GM19035 (cell line): Measurements from ENCODE around the gene OR5J2.
"Not testable (repeated sequence)": the region's sequence is repeated elsewhere in the genome, so short reads cannot be mapped to it uniquely, and the experiment has no call there.

Experiments
- ATAC-seq: cut with Tn5 transposase; IDR thresholded peaks from one replicate; pipeline ENCODE4 v1.9.1; 2021; ENCODE audit not compliant: unreplicated experiment

The OR5J2 gene

DNA sequence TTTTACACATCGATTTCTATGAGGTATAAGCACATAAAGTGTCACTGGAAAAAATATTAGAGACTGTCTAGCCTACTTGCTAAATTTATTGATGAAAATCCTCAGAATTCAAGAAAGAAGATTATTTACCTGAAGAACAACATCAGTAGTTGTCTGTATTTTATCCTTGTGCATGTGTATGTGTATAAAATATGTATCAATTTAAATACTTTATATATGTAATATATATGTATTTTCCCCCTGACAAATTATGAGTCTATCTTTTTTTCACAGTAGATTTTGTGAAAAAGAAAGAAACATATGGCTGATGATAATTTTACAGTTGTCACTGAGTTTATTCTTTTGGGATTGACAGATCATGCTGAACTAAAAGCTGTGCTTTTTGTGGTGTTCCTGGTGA, at the start of gene OR5J2:
Gene OR5J2 (plus strand): TSS at position 301 of the 400 bp plus-strand sequence. CDS start 0 bp downstream, at position 301.
- no peak for ATAC-seq

DNA sequence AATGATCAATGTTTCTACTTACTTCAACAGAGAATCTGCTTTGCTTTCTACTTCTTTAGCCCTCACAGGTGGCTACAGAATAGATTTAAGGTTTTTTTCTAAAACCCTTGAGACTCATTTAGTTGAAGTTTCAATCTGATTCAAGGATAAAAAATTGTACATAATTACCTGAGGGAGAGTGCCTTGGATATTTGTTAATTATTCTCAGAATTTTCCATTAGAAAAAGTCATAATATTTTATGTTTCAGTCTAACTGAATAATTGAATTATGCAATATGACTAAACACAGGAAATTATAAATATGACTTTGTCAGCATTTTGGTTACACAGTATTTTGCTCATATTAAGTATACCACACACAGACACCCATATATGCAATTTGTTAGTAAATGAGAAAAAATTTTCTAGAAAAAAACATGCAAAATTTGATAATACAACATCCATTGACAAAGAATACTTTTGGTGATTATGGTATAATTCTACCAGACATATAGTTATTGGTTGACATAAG, 36.2 kb upstream of the OR5J2 start, which contains the start of gene OR8J3:
Gene OR8J3 (minus strand): TSS at position 51 of the 511 bp plus-strand sequence. CDS start 2,483 bp downstream, outside the sequence.
- ATAC-seq: no peak

DNA sequence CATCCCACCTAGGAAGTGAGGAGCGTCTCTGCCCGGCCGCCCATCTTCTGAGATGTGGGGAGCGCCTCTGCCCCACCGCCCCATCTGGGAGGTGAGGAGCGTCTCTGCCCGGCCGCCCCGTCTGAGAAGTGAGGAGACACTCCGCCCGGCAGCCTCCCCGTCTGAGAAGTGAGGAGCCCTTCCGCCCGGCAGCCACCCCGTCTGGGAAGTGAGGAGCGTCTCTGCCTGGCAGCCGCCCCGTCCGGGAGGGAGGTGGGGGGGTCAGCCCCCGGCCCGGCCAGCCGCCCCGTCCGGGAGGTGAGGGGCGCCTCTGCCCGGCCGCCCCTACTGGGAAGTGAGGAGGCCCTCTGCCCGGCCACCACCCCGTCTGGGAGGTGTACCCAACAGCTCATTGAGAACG, 32.7 kb upstream of the OR5J2 start:
- ATAC-seq: not testable (repeated sequence)

DNA sequence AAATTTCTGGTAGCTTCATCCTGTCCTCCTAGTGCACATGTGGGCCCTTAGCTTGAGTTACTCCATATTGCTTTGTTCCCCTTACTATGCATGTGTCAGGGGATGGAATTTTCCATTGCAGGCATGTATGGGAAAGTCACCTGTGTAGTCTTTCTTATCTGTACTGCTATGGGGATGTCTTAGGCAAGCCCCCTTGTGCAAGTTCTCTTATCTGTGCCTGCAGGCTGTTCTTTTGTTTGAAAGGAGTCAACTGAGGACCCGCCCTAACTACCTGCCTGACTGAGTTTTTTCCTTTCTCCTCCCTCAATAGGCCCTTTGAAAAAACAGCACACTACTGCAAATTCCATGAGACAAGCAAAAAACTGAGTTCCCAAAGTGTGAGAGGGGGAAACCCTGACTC, 25.0 kb upstream of the OR5J2 start:
- ATAC-seq: no peak

DNA sequence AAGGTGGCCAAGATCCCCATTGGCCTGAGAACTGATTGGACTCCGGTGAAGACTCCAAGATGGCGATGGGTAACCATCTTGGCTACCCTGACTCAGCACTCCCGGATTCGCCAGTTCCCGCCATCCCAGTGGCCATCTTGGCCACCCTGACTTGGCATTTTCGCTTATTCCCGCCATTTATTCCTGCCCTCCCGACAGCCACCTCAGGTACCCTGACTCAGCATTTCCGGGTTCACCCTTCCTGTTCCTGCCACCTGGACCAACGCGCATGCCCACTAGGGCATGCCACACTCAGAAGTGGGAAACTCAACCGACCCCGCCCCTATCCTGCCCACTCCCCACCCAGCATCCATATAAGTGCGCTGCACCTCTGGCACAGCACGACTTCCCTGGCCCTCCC, 24.1 kb upstream of the OR5J2 start:
- no peak for ATAC-seq

DNA sequence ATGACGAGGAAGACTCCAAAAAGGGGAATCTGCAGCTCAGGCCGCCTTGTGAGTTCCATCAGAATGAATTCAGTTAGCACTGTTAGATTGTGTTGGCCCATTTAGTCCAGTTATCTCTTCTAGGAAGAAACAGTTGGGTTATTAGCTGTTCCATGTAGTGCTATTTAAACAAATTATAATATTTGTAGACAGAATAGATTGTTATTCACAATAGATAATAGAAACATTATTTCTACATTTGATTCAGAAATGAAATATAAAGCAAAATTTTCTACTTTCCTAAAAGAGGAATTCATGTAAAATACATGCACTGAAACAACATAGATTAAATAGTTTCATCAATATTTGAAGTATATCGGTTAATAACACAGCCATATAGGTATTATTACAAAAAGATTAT, 16.2 kb upstream of the OR5J2 start, which contains the start of gene OR8K5:
Gene OR8K5 (minus strand): TSS at position 101 of the 400 bp plus-strand sequence. CDS start 0 bp downstream, at position 101.
- no peak for ATAC-seq

DNA sequence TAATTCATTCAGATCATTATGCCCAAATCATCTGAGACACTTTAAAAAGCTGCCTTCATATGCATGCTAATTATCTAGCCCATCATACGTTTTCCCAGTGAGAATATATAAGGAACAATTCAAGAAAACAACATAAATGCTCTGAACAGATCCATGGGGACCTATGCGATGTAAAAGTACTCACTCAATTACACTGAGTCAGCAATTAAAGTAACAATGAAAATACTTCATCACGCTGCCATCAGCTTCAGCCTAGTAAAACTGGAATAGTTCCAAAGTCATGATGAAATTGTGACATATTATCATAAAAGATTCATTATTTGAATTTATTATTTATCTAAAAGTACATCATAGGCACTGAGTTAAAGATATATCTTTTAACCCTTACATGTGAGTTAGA, 12.6 kb upstream of the OR5J2 start:
- no peak for ATAC-seq

DNA sequence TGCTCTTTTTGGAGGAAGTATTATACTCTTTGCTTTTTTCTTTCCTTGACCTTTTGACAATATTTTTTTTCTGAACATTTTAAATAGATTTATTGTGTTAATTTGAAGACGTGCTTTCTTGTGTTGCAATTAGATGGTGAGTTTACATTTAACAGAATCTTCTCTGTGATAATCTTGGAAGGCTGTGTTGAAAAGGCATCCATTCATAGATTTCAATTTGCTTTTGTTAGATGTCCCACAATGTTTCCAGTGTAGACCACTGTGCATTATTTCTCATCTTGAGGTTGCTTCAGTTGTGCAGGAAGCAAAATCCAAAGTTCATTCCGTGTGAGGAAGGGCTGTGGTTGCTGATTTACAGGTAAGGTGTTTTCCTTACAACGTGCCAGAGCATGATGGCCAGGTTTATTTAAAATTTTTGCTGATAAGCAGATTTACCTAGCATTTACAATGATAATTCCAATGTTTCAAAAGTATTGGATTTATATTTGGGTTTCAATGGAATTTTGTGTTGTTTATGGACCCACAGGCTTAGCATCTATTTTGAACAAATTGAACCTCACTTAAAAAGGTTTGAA, 4.1 kb upstream of the OR5J2 start:
- ATAC-seq: no peak

DNA sequence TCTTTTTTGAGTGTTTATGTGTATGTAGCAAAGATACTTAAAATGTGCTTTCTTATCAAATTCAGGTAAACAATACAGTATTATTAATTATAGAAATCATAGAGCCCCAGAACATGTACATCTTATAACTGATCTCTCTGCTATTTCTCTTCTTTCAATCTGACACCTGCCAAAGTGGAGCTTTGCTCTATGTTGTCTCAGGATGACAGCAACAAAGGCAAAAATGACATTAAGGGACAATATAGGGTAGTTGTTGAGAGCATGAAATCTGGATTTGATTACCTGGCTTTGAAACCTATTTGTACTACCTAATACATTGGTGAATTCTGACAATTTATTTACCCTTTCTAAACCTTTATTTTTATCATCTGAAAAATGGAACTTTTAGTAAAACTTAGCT, 7.0 kb downstream of the OR5J2 start:
- no peak for ATAC-seq

DNA sequence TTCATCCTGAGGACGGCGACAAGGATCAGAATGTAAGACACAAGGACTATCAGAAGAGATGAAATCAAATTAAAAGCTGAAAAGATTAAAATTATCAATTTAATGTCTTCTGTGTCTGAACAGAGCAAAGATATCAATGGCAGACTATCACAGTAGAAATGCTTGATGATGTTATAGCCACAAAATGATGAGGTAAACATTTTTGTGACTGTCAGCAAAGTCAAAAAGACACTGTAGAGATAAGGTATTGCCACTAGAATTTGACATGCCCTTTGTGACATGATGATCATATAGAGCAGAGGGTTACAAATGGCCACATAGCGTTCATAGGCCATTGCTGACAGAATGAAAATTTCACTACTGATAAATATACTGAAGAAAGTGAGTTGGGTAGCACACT, 12.2 kb downstream of the OR5J2 start:
- no peak for ATAC-seq

DNA sequence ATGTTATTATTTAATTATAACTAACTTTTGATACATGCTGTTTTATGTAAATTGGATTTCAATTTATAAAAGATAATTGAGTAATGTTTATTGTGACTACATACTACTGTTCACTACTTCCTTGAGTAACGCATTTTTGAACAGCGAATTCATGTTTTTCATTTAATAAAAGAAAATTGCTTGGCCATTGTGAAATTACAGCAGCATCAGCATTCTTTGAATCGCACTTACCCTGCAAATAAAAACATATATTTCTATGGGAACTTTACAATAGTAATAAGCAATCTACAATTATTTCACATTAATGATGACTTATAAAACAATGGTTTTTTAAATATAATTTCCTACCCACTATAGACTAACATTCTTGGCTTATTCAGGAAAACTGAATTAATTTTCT, 20.3 kb downstream of the OR5J2 start:
- no peak for ATAC-seq

DNA sequence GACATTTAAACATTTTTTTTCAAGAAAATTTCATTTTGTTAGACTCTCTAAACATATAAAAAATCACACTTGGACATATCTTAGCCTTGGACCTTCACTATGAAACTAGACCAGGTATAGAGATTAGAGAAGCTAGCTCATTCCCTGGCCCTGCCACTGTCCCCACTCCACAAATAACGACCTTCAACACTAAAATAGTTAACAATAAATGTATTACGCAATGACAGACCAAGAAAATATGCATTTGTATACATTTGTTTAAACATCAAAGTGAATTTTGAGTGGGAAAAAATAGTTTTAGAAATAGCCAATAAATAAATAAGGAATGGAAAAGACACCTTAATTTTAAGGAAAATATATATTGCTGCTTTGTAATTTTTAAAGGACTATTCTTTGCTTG, 20.9 kb downstream of the OR5J2 start:
- no peak for ATAC-seq

DNA sequence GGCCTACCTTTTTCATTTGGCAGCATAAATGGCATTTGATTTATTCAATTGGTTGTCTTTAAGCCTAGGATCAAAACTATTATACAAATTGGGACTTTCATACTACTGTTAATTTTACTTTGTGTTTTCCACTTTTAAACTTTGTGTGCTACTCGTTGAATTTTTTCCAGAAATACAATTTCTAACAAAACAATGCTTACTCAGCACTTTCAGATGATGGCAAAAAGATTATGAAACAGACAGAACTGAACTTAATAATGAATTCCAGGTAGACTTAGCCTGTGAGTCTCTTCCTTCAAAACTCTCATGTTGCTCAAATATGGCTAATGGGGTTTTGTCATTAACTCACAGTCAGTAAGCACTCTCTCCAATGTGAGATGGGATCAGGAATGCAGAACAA, 31.4 kb downstream of the OR5J2 start:
- no peak for ATAC-seq

DNA sequence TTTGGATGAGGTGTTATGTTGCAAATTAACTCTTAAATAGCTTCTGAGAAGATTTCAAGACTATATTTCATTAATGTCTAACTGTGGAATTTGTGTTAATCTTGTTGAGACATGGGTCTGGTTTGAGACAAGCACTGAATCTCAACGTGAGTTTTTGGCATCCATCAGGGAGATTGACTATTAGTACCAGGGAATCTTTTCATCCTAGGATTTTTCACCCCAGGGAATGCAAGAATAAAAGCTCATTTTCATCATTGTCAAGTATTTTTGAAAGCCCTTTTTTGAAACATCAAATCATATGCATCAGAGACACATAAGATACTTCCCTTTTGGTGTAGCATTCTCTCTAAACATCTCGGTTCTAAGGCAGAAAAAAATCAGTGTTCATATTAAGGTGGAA, 38.1 kb downstream of the OR5J2 start:
- ATAC-seq: no peak

DNA sequence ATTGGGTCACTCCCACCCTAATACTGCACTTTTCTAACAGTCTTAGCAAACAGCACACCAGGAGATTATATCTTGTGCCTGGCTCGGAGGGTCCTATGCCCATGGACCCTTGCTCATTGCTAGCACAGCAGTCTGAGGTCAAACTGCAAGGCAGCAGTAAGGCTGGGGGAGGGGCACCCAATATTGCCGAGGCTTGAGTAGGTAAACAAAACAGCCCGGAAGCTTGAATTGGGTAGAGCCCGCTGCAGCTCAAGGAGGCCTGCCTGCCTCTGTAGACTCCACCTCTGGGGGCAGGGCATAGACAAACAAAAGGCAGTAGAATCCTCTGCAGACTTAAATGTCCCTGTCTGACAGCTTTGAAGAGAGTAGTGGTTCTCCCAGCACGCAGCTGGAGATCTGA, 43.3 kb downstream of the OR5J2 start:
- not testable (repeated sequence) for ATAC-seq
